Fibroblast of lung (primary cell): ENCODE results near the gene STK32B. TPM values are rescaled to one million over a fixed set of nuclear protein-coding genes. Genes with fewer than 3 reads are reported as not detected.

ENCODE experiments used
- DNase-seq, 2 donors: peaks; one replicate each; pipeline versions ENCODE4 v3.0.0 to v3.0.0-alpha.2; 2010; ENCODE audit warnings: low read depth in 2 of 2
- H2AFZ ChIP-seq: 2 replicates; pipeline ENCODE4 v1.5.1; 2012; ENCODE audit warnings: low read length, control low read depth, inconsistent platforms
- H3K27ac ChIP-seq: 2 replicates; pipeline ENCODE4 v1.5.1; 2011; ENCODE audit warnings: low read length, control low read depth; ENCODE audit not compliant: insufficient read depth
- H3K27me3 ChIP-seq: 2 replicates; pipeline ENCODE4 v1.5.1; 2011; ENCODE audit warnings: mild to moderate bottlenecking, low read length; ENCODE audit not compliant: control insufficient read depth, insufficient read depth
- H3K36me3 ChIP-seq: 2 replicates; pipeline ENCODE4 v1.5.1; 2011; ENCODE audit warnings: low read length; ENCODE audit not compliant: control insufficient read depth, insufficient read depth
- H3K4me1 ChIP-seq: 2 replicates; pipeline ENCODE4 v1.5.1; 2011; ENCODE audit warnings: low read length; ENCODE audit not compliant: control insufficient read depth, insufficient read depth; ENCODE audit errors: extremely low read depth
- H3K4me2 ChIP-seq: 2 replicates; pipeline ENCODE4 v1.5.1; 2011; ENCODE audit warnings: low read length, control low read depth; ENCODE audit not compliant: insufficient read depth; ENCODE audit errors: extremely low read depth
- H3K4me3 ChIP-seq, 4 experiments: fragments of 200-600 bp in 1 of 4; sonication (generic) in 1 of 4; replicated peaks in 1 of 4; 2 replicates each; pipeline ENCODE4 v1.5.1; 2011 to 2016; ENCODE audit warnings: low read length in 4 of 4, low read depth in 3 of 4, mild to moderate bottlenecking in 3 of 4, control low read depth in 2 of 4, inconsistent platforms in 1 of 4, mixed read lengths in 1 of 4; ENCODE audit not compliant: insufficient read depth in 1 of 4; ENCODE audit errors: control extremely low read depth in 1 of 4
- H3K79me2 ChIP-seq: 2 replicates; pipeline ENCODE4 v1.5.1; 2012; ENCODE audit warnings: mild to moderate bottlenecking, low read length, inconsistent platforms; ENCODE audit not compliant: control insufficient read depth, insufficient read depth
- H3K9ac ChIP-seq: 2 replicates; pipeline ENCODE4 v1.5.1; 2011; ENCODE audit warnings: mild to moderate bottlenecking, low read length, control low read depth; ENCODE audit not compliant: insufficient read depth
- H3K9me3 ChIP-seq: 2 replicates; pipeline ENCODE4 v1.5.1; 2012; ENCODE audit warnings: low read depth, low read length; ENCODE audit not compliant: control insufficient read depth, insufficient read depth
- H4K20me1 ChIP-seq: 2 replicates; pipeline ENCODE4 v1.5.1; 2011; ENCODE audit warnings: low read length; ENCODE audit not compliant: control insufficient read depth, insufficient read depth; ENCODE audit errors: extremely low read depth
- CTCF ChIP-seq, 2 donors: IDR thresholded peaks in 1 of 2; conservative IDR thresholded peaks in 1 of 2; 1 replicate in 1 of 2; 2 replicates in 1 of 2; pipeline ENCODE4 v1.5.1; 2011 to 2012; ENCODE audit warnings: low read length in 2 of 2, control low read depth in 1 of 2, inconsistent platforms in 1 of 2, low read depth in 1 of 2, mild to moderate bottlenecking in 1 of 2
- EZH2 ChIP-seq: IDR thresholded peaks from 2 replicates; pipeline ENCODE4 v1.5.1; 2012; ENCODE audit warnings: low read length, control low read depth, mild to moderate bottlenecking; ENCODE audit errors: missing control alignments
- polyA plus RNA-seq, 2 donors: library from polyadenylated mRNA; depleted of rRNA in 1 of 2; stranded (reverse) in 1 of 2; unstranded in 1 of 2; fragments of >200 nt; gene quantifications; 2 replicates each; pipeline ENCODE4 v1.2.1, GENCODE V29; 2011 to 2012; ENCODE audit warnings: missing spikeins in 1 of 2
- total RNA-seq: library from RNA; depleted of rRNA; stranded (reverse); fragments of >200 nt; gene quantifications from 2 replicates; pipeline ENCODE4 v1.2.1, GENCODE V29; 2014

Gene STK32B
- total and polyA plus RNA-seq, 2 donors (not counting 1 experiment from before 2014, with no cell fraction given), result 0.50 to 1.4 TPM

GRCh38 chr4:5120067-5120466 lies 68.8 kb downstream of the STK32B start:
- Histone ChIP-seq H3K27me3 (no peaks in the 10 kb centered on the region), H3K4me2 (no peak overlapping the region)
- no peak for DNase-seq

GRCh38 chr4:5120468-5120867 lies 69.2 kb downstream of the STK32B start:
- TF ChIP-seq CTCF (conservative IDR thresholded peaks at IDR 0.05 in 1 of 2, IDR thresholded peaks at IDR 0.05 in 1 of 2; ENCODE audit: low read depth in 1 of 2, low read length in 2 of 2), result no peak
- TF ChIP-seq EZH2, result no peak
- no peaks in the 10 kb centered on the region for H3K79me2 ChIP-seq
- H2AFZ ChIP-seq, result no peak overlapping the region
- no peak overlapping the region for H3K27ac ChIP-seq
- no peaks in the 10 kb centered on the region for H3K27me3 ChIP-seq
- H3K36me3 ChIP-seq, result no peaks in the 10 kb centered on the region
- H3K9me3 ChIP-seq, result no peaks in the 10 kb centered on the region
- no peaks in the 10 kb centered on the region for H3K4me1 ChIP-seq
- no peaks in the 10 kb centered on the region for H4K20me1 ChIP-seq
- H3K4me3 ChIP-seq, result no peak overlapping the region
- H3K4me2 ChIP-seq, result no peak overlapping the region
- no peak overlapping the region for H3K9ac ChIP-seq
- DNase-seq, result no peak

More at GRCh38 chr4:5120067-5120466, 68.8 kb downstream of the STK32B start:
- no peaks in the 10 kb centered on the region for H3K9me3 ChIP-seq
- no peaks in the 10 kb centered on the region for H3K79me2 ChIP-seq
- H3K4me3 ChIP-seq, result no peak overlapping the region
- H2AFZ ChIP-seq, result no peak overlapping the region
- no peaks in the 10 kb centered on the region for H3K36me3 ChIP-seq
- no peak overlapping the region for H3K27ac ChIP-seq
- no peak overlapping the region for H3K9ac ChIP-seq
- TF ChIP-seq EZH2 (no peak), CTCF (conservative IDR thresholded peaks at IDR 0.05 in 1 of 2, IDR thresholded peaks at IDR 0.05 in 1 of 2; ENCODE audit: low read depth in 1 of 2, low read length in 2 of 2) (no peak)
- H3K4me1 ChIP-seq, result no peaks in the 10 kb centered on the region
- H4K20me1 ChIP-seq, result no peaks in the 10 kb centered on the region

- Histone ChIP-seq H2AFZ (no peak overlapping the region), H3K36me3 (no peaks in the 10 kb centered on the region), H3K27me3 (no peaks in the 10 kb centered on the region), H3K9ac (no peak overlapping the region), H3K4me2 (no peak overlapping the region), H3K27ac (no peak overlapping the region), H4K20me1 (no peaks in the 10 kb centered on the region), H3K9me3 (no peaks in the 10 kb centered on the region), H3K4me1 (no peaks in the 10 kb centered on the region), H3K79me2 (no peaks in the 10 kb centered on the region), H3K4me3 (no peak overlapping the region)
- DNase-seq, result no peak
- no peak for TF ChIP-seq EZH2
These were observed 70.8 kb downstream of the STK32B start for GRCh38 chr4:5122114-5122513.
